ENCODE measurements around the gene LEF1.
A peak's percentile ranks its signal among the peaks of the same experiment; 100 is the strongest.

Gene LEF1

DNA sequence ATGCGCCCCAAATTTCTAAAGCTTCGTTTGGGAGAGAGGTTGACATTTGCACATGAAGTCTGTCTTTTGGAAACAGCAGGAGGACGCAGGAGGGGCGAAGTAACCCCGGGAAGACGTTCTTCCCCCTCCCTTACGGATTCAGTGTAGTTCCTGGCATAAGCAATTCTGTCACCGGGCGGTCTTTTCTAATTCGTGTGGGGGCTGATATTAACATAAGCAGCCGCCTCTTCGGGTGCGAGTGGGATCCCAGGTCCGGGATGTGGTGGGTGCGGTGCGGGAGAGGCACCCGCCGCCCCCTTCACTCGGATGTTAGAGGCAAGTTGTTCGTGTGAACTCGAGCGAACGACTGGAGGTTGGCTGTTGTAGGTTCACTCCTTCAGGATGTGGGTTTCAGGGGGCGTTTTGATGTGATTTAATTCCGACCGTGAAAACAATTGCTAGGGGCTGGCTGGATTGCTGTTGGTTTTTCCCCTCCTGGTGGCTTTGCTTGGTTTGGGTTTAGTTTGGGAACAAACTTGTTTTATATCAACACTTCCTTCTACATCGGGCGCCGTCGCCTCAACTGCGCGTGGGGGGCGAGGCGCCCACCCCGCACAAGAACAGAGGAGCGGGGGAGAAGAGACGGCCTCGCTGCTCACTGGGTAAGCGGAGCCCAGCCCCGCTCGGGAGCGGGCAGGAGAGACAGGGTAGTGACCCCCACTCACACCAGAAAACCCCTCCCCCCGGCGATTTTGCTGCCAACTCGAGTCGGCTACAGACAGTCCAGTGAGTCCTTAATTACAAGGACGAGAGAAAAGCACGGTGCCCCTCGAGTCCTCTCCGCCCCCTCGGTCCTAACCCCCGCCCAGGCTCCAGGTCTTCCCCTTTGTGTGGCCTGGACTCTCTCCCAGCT is 2.9 kb upstream of the LEF1 start:
- Mint-ChIP-seq H3K4me1 (ENCODE audit: low read depth in 2 of 2) (peaks cover 26 to 33% of the 10 kb centered on the region in 2 donors), H3K27ac (no peak overlapping the region), H3K9me3 (no peaks in the 10 kb centered on the region), H3K4me3 (peak overlapping the region; percentile 63 to 77), H3K27me3 (peaks cover 62 to 74% of the 10 kb centered on the region in 2 donors), H3K36me3 (ENCODE audit: insufficient read depth) (peaks cover 7% of the 10 kb centered on the region)
- ATAC-seq (replicated peaks) = peak; percentile 46
- peak in 1 of 3 experiments; percentile 30 for DNase-seq

DNA sequence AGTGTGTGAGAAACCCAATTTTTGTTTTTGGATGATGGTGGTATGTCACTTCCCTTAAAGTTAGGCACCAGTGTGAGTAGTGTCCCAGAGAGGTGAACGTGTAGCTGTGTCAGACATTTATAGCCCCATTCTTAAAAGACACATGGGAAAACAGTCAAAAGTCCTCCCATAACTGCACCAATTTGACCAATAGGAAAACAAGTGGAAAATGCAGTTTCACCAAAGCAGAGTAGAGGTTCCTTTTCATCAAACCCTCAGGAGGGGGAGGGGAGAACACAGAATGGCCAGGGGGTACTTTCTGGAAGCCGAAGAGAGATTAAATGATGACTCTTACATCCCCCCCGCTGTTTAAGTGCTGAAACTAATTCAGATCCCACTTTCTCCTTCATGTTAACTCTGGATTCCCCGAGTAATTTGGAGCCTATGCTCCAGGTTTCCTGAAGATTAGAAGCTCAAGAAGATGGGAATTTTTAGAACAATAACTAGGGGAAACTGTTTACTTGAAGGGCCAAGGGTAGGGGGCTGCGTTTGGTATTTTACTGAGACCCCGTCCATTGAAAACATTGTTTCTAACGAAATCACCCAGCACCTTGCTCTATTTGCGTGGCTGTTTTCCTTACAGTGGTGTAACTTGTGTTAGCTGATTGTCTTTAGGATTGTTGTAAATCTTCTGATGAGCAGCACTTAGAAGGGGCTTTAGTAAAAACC is 2.1 kb upstream of the LEF1 start:
- Mint-ChIP-seq H3K36me3 (ENCODE audit: insufficient read depth) (peaks cover 7% of the 10 kb centered on the region), H3K27me3 (peaks cover 68 to 82% of the 10 kb centered on the region in 2 donors), H3K4me1 (ENCODE audit: low read depth in 2 of 2) (peaks cover 26 to 33% of the 10 kb centered on the region in 2 donors), H3K27ac (no peak overlapping the region), H3K9me3 (no peaks in the 10 kb centered on the region), H3K4me3 (peak overlapping the region; percentile 63 to 77)
- ATAC-seq (replicated peaks) (no peak), DNase-seq (no peak)

DNA sequence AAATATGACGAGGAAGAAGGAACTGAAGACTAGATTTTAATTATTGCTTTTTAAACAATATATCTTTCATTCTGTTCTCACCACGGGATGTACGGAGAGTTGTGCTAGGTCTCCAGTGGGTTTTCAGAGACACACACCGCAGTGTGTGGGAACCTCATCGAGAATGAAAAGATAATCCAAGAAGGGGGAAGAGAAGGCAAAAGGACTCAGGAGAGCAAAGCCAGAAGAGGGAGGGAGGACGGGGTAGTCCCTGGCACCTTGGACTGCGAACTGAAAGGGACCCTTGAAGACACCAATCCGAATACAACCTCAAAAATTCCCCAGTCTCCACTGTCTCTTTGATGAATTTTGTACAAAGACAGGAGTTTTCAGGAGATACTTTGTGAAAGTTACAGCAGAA is 932 bp upstream of the LEF1 start:
- Mint-ChIP-seq H3K27me3 (peaks cover 77 to 93% of the 10 kb centered on the region in 2 donors), H3K4me3 (peak overlapping the region; percentile 89 to 96), H3K4me1 (ENCODE audit: low read depth in 2 of 2) (peaks cover 26 to 33% of the 10 kb centered on the region in 2 donors), H3K9me3 (no peaks in the 10 kb centered on the region), H3K27ac (no peak overlapping the region), H3K36me3 (ENCODE audit: insufficient read depth) (peaks cover 7% of the 10 kb centered on the region)
- DNase-seq = no peak
- ATAC-seq (replicated peaks) = no peak

DNA sequence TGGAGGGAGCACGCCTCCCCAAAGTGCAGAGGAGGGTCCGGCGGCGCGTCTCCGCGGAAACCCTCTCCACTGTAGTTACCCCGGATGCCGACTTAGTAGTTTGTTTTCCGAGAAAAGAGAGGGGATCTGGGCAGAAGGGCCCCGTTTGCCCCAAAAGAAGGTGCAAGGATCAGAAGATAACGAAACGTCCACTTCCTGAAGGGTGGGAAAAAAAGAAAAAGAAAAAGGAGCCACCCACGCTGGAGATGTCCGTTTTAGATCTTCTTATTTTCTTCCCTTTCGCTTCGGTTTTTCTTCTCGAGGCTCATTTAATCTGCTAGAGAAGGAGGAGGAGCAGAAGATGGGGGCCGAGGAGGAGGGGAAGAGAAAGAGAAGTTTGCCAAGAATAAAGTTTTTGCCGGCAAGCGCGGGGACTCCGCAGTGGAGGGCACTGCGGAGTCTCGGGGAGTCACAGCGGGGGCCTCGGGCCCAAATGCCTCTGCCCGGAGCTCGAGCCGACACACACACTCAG is 517 bp downstream of the LEF1 start:
- Mint-ChIP-seq H3K27ac (no peak overlapping the region), H3K36me3 (ENCODE audit: insufficient read depth) (peaks cover 7% of the 10 kb centered on the region), H3K9me3 (no peaks in the 10 kb centered on the region), H3K4me3 (peak overlapping the region; percentile 89 to 96), H3K27me3 (peaks cover 66 to 81% of the 10 kb centered on the region in 2 donors), H3K4me1 (ENCODE audit: low read depth in 2 of 2) (peaks cover 26 to 30% of the 10 kb centered on the region in 2 donors)
- ATAC-seq (replicated peaks) (peak; percentile 1), DNase-seq (peak in 1 of 3 experiments; percentile 5)

DNA sequence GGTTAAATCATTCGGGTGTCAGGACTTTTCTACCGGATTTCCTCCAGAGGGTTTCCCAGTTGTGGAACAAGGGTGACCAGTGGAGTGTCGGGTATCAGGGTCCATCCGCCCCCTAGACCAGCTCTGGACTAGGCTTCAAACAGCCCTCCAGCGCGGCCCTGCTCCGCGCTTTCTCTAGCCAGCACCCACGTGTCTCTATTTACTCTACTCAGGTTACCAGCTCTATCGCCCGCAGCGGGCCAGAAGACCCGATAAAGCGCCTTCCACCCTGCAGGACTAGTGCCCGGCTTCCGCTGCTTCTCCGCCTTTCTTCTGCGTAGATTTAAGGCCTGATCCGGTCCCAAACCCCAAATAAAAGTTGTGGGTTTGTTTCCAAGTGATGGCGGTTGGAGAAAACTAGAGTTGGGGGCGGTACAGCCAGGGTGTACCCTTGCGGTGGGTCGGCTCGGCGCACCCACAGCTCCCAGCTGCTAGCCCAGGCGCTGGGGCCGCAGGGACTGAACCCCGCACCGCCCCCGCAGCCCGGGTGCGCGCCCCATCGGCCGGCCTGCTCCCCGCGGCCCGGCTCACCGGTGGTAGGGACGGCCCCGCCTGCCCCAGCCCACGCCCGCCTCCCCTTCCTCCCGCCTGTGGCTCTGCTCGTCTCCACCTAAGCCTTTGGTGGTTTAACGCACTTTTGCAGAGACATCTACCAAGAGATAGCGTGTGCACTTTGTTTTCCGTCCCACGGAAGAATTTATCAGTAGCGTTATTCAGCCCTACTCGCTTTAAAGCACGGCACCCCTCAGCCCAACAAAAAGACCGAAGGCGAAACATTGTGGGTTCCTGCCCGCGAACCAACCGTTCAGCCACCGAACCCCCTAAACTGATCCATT is 2.1 kb downstream of the LEF1 start:
- Mint-ChIP-seq H3K27ac (peak overlapping the region; percentile 41 to 72), H3K4me3 (peak overlapping the region; percentile 89 to 96), H3K9me3 (no peaks in the 10 kb centered on the region), H3K4me1 (ENCODE audit: low read depth in 2 of 2) (peaks cover 25 to 26% of the 10 kb centered on the region in 2 donors), H3K36me3 (ENCODE audit: insufficient read depth) (peaks cover 7% of the 10 kb centered on the region), H3K27me3 (peaks cover 72 to 84% of the 10 kb centered on the region in 2 donors)
- DNase-seq (peak in 1 of 3 experiments; percentile 4), ATAC-seq (replicated peaks) (peak; percentile 46)

DNA sequence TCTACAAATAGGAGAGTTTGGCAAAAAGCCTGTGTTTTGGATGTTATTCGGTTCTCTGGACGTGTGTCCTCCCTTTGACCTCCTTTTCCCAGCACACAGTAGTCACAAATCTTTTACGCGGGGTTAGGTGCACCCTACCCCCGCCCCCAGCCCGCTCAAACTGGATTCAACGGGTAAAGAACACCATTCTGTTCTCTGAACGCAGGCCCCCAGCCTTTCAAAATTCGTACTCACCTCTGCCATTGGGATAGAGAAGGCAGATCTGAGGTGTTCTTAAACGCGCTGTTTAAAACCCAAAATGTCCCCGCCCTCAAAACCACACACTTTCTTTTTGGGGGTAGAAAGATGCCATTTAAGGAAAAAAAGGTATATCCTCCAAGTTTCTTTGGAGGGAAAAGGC is 2.7 kb downstream of the LEF1 start:
- H3K27ac Mint-ChIP-seq = no peak overlapping the region
- peaks cover 19 to 24% of the 10 kb centered on the region in 2 donors for H3K4me1 Mint-ChIP-seq (ENCODE audit: low read depth in 2 of 2)
- peak overlapping the region; percentile 89 to 96 for H3K4me3 Mint-ChIP-seq
- H3K9me3 Mint-ChIP-seq = no peaks in the 10 kb centered on the region
- H3K36me3 Mint-ChIP-seq (ENCODE audit: insufficient read depth) = peaks cover 7% of the 10 kb centered on the region
- DNase-seq (no peak), ATAC-seq (replicated peaks) (no peak)
- peaks cover 66 to 78% of the 10 kb centered on the region in 2 donors for H3K27me3 Mint-ChIP-seq

DNA sequence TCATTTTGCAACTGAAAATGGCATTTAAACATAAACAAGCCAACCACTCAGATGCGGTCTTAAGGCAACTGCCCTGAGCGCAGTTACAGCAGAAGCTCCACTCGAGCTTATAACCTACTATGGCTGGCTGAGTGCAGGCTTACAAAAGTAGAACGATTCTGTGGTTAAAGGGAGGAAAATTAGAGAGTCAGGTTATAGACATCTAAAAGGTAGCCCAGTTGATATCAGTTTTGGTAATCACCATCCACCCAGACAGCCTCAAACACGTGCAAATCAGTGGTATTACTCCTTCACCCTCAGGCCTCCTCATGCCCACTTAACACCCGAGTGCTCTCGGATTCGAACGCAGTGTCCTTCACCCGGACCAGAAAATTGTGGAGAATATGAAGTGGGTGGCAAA is 3.1 kb downstream of the LEF1 start:
- peaks cover 21 to 27% of the 10 kb centered on the region in 2 donors for H3K4me1 Mint-ChIP-seq (ENCODE audit: low read depth in 2 of 2)
- H3K27me3 Mint-ChIP-seq = peaks cover 61 to 73% of the 10 kb centered on the region in 2 donors
- H3K27ac Mint-ChIP-seq = no peak overlapping the region
- peak overlapping the region; percentile 89 to 96 for H3K4me3 Mint-ChIP-seq
- DNase-seq (no peak), ATAC-seq (replicated peaks) (no peak)
- no peaks in the 10 kb centered on the region for H3K9me3 Mint-ChIP-seq
- H3K36me3 Mint-ChIP-seq (ENCODE audit: insufficient read depth) = peaks cover 7% of the 10 kb centered on the region

DNA sequence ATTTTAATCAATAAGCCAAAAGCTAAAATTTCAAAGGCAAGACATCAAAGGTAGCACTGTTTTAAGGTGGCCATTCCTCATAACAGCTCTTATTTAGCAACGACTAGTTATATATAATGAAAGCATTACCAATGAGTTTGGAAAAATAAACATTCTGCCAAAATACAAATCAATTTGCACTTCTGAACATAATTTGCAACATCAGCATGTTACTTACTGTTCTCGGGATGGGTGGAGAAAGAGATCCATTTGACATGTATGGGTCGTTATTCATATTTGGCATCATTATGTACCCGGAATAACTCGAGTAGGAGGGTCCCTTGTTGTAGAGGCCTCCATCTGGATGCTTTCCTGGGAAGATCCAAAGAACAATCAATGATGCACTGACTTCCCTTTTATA is 5.4 kb downstream of the LEF1 start:
- Mint-ChIP-seq H3K27me3 (peaks cover 52 to 59% of the 10 kb centered on the region in 2 donors), H3K36me3 (ENCODE audit: insufficient read depth) (peaks cover 7% of the 10 kb centered on the region)

DNA sequence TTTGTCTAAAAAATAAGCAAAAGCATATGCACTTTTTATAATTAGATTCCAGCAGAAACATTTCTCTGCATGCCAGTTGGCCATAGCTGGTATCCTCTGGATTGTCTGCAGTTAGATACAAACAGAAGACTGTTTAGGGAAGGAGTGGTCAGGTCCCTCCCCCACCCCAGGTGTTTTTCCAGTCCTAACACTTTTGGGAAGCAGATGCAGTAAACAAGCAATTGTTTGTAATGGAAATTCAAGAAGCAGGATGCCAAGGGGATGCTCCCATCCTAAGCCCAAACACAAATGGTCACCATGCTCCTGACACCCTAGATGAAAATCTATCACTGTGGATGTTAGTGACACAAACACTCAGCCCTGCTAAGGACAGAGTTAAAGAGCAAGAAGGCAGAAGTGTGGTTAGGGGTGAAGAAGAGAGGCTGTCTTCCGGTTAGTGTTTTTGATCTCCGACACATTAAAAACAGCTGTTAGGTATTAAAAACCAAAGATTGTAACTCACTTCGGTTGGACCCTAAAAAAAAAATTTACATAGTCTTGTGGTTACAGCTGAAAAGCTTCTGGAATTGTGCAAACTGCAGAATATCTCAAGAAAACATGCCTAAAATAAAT is 7.9 kb downstream of the LEF1 start:
- Mint-ChIP-seq H3K4me3 (peak overlapping the region; percentile 25 to 60), H3K4me1 (ENCODE audit: low read depth in 2 of 2) (peaks cover 6 to 13% of the 10 kb centered on the region in 2 donors)

More for the DNA sequence above, 5.4 kb downstream of the LEF1 start:
- Mint-ChIP-seq H3K4me1 (ENCODE audit: low read depth in 2 of 2) (peaks cover 16 to 22% of the 10 kb centered on the region in 2 donors), H3K9me3 (no peaks in the 10 kb centered on the region), H3K4me3 (no peak overlapping the region), H3K27ac (no peak overlapping the region)
- no peak for ATAC-seq (replicated peaks)
- no peak for DNase-seq

DNA sequence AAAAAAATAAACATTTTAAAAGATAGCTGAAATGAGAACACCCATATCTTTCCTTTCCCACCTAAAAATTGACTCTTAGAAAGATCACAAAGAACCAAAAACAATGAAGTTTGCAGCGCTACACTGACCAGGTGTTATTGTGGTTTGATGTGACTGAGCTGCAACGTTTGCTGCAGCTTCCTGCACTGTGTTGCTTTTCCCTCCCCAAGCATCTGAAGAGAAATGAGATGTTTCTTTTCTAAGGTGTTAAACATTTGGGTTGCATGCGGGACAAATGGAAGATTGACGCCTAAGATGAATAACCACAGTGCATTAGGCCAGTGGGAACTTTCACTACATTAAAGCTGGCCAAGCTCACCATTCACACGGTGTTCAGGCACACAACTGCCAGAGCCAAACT is 8.9 kb downstream of the LEF1 start:
- Mint-ChIP-seq H3K27ac (no peak overlapping the region), H3K9me3 (no peaks in the 10 kb centered on the region), H3K27me3 (peaks cover 39 to 45% of the 10 kb centered on the region in 2 donors), H3K4me3 (no peak overlapping the region), H3K36me3 (ENCODE audit: insufficient read depth) (no peaks in the 10 kb centered on the region), H3K4me1 (ENCODE audit: low read depth in 2 of 2) (peaks cover 6 to 13% of the 10 kb centered on the region in 2 donors)
- DNase-seq (no peak), ATAC-seq (replicated peaks) (peak; percentile 58)

More for the DNA sequence above, 7.9 kb downstream of the LEF1 start:
- Mint-ChIP-seq H3K27me3 (peaks cover 47 to 49% of the 10 kb centered on the region in 2 donors), H3K36me3 (ENCODE audit: insufficient read depth) (no peaks in the 10 kb centered on the region), H3K9me3 (no peaks in the 10 kb centered on the region), H3K27ac (no peak overlapping the region)
- no peak for DNase-seq
- peak; percentile 78 for ATAC-seq (replicated peaks)

DNA sequence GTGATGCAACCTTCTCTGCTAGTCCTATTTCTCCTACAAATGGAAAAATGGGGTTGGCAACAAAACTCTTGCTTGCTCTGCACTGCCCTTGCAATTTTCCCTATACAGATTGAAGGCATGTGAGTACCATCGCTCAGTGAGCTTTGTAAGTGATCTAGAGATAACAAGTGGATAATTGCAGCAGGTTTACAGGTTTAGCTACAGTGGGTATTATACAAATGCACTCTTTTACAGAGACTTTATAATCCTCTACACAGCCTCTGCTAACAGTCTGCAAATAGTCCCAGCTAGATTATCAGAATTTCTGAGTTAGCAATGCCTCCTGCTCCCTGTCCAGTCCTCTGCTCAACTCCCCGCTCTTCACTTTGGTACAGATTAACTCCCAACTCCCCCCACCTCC is 11.1 kb downstream of the LEF1 start:
- no peaks in the 10 kb centered on the region for H3K36me3 Mint-ChIP-seq (ENCODE audit: insufficient read depth)
- H3K4me1 Mint-ChIP-seq (ENCODE audit: low read depth in 2 of 2) = peaks cover 6 to 13% of the 10 kb centered on the region in 2 donors
- no peak overlapping the region for H3K4me3 Mint-ChIP-seq
- peaks cover 30 to 42% of the 10 kb centered on the region in 2 donors for H3K27me3 Mint-ChIP-seq
- no peaks in the 10 kb centered on the region for H3K9me3 Mint-ChIP-seq
- ATAC-seq (replicated peaks) (no peak), DNase-seq (no peak)
- H3K27ac Mint-ChIP-seq = no peak overlapping the region

DNA sequence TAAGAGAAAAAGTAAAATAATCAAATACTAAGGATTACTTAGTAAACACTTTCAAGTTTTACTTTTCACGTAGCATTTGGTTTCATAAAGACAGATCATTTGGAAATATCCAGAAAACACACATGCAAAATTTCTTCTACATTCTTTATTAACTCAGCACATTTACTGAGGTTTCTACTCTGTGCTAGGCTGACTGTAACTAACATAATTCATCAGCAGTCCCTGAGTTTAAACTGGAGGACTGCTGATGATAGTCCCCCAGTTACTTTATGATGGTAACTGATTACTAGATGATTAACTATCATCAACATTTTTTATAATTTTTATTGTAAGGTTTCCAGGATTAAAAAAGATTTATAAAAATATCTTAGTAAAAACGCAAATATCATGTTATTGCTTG is 12.3 kb downstream of the LEF1 start:
- H3K27ac Mint-ChIP-seq = no peak overlapping the region
- peaks cover 6 to 12% of the 10 kb centered on the region in 2 donors for H3K4me1 Mint-ChIP-seq (ENCODE audit: low read depth in 2 of 2)
- no peaks in the 10 kb centered on the region for H3K36me3 Mint-ChIP-seq (ENCODE audit: insufficient read depth)

More for the DNA sequence above, 12.3 kb downstream of the LEF1 start:
- Mint-ChIP-seq H3K4me3 (no peak overlapping the region), H3K27me3 (peaks cover 31 to 48% of the 10 kb centered on the region in 2 donors), H3K9me3 (no peaks in the 10 kb centered on the region)
- ATAC-seq (replicated peaks) (no peak), DNase-seq (no peak)

All from effector memory CD8-positive, alpha-beta T cell (primary cell).